GM12875 (cell line): ENCODE measurements around the gene ZAR1L.

Experiments
- H3K4me3 ChIP-seq: one replicate; pipeline ENCODE4 v1.5.1; 2011; ENCODE audit warnings: low read depth, low read length, control low read depth
- TF ChIP-seq, protein P1 (sequence below): IDR thresholded peaks from 2 replicates; pipeline ENCODE4 v1.5.1; 2011; ENCODE audit warnings: low read depth, mild to moderate bottlenecking, control low read depth, inconsistent platforms, low read length, moderate library complexity, borderline replicate concordance; ENCODE audit not compliant: insufficient read depth

ZAR1L gene

DNA sequence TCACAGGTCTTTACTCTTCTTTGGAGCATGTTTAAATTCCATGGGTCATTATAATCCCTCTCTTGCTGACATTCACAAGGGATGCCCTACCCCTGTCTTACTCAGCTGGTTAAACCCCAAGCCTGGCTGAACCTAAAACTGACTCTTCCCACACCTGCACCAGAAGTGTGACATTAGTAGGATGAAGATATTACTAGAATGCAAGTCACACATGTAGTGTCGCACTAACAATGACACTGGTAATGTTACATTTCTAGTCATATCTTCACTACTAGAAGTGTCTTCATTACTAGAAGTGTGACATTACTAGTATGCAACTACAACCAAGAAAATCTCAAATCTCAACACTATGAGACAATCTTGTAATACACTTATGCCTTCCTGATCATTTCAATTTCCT is 14.2 kb downstream of the ZAR1L start:
- TF ChIP-seq, protein P1, sequence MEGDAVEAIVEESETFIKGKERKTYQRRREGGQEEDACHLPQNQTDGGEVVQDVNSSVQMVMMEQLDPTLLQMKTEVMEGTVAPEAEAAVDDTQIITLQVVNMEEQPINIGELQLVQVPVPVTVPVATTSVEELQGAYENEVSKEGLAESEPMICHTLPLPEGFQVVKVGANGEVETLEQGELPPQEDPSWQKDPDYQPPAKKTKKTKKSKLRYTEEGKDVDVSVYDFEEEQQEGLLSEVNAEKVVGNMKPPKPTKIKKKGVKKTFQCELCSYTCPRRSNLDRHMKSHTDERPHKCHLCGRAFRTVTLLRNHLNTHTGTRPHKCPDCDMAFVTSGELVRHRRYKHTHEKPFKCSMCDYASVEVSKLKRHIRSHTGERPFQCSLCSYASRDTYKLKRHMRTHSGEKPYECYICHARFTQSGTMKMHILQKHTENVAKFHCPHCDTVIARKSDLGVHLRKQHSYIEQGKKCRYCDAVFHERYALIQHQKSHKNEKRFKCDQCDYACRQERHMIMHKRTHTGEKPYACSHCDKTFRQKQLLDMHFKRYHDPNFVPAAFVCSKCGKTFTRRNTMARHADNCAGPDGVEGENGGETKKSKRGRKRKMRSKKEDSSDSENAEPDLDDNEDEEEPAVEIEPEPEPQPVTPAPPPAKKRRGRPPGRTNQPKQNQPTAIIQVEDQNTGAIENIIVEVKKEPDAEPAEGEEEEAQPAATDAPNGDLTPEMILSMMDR, result no peak
- H3K4me3 ChIP-seq, result no peak overlapping the region

DNA sequence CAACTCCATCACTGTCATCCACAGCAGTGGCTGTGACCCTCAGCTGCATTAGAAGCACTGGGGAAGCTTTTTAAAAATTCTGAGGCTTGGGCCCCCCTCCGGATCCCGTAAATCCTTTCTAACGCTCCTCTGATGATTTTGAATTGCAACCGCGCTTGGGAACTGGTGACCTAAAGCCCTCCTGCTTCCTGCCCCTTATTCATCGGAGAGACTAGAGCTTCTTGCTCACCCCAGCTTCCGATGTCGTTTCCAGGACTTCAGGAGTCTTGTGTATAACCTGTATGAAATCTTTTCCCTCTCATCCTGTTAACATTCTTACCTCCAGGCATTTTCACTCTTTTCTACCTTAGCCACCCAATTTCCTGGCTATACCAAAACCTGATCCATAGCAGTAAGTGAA is 14.8 kb downstream of the ZAR1L start:
- TF ChIP-seq, protein P1, result no peak
- no peak overlapping the region for H3K4me3 ChIP-seq

DNA sequence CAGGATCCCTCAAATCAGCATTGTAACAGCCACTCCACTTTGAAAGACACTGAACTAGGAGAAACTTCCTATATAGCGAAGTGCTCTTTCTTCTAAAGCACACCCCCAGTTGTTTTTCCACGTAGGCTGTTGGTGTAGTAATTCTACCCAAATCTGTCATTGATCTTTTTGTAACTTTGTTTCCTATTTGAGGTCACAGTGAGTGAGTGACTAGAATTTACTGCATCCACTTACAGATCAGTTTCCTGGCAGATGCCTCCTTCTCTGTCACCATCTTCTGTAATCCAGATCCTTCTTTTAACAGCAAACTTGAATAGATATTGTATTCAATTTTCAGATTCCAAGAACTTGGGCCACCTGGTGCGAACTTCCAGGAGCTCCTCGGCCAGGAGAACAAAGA is 15.3 kb downstream of the ZAR1L start:
- TF ChIP-seq, protein P1, result no peak

DNA sequence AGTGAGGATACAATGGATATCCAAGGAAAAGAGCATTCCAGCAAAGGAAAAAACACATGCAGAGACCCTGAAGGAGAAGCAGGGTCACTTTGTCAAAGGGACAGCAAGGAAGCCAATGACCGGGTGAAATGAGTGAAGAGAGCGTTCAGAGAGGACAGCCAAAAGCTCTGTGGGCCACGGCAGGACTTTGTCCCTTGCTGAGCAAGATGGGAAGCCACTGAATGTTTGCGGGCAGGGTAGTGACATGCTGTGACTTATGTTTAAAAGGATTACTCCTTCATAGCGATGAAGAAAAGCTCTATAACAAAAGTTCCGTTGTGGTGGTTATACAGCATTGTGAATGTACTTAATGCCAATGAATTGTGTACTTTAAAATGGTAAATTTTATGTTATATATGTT is 16.5 kb downstream of the ZAR1L start:
- TF ChIP-seq, protein P1, result no peak

More for the DNA sequence above, 15.3 kb downstream of the ZAR1L start:
- H3K4me3 ChIP-seq, result no peak overlapping the region

DNA sequence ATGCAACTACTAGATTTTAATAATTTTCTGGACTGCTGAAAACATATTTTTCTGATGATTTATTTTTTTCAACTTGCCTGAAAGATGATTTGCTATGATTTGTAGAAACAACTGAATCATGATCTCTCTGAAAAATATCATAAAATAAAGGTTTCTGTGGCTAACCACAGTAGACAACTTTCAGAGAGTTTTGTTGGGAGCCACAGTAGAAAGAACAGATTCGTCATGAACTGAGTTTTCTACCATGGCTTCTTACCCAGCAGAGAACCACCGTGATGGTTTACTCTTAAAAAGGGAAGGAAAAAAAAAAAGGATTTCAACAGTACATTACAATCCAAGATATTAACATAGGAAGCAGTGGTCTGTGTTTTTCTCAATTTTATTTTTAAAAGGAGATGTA is 18.0 kb downstream of the ZAR1L start:
- TF ChIP-seq, protein P1, result no peak
- no peak overlapping the region for H3K4me3 ChIP-seq

More for the DNA sequence above, 16.5 kb downstream of the ZAR1L start:
- H3K4me3 ChIP-seq, result no peak overlapping the region

DNA sequence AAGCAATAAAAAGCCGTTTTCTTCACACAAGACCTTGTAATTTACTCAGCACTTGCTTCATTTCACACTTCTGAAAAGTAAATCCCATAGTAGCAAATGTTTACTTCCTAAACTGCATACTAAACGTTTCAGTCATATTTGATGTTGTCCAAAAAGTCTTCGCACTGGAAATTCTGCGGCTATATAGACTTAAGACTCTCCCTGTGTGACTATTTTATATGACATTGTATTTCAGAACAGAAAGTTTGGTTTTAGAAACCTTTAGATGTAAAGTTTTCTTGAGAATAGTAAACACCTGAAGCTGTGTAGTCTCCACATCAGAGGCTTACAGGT is 29.6 kb downstream of the ZAR1L start:
- H3K4me3 ChIP-seq, result no peak overlapping the region
- TF ChIP-seq, protein P1, result no peak

DNA sequence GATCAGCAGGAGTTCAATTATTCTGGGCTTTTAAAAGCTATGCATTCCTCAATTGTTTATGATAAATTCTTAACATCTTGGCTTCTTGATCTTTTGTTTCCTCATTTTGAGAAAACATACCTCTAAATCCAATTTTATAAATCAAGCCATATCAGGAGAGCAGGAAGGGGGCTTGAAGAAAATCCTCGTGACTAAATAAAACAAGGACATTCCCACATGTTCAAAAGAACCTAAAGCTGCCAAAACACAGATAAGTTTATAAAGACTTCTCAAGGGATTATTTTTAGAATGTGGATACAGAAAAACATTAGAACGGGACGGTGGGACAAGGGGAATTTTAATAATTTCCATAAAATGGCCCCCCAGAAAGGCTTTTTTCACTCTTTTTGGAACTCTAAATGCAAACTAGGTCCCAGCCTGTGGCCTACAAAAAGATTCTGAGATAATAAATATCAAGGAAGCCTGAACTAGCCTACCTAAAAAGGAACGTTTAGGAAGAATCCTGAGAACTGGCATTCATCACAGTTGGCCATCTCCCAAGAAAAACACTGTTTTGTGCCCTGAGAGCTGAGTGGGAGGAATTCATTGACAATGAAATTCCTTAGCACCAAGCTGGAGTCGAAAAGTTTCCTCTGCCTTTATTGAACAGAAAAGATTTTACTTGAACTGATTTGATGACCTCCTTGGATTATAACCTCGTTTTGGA is 30.1 kb downstream of the ZAR1L start:
- TF ChIP-seq, protein P1, result no peak
- H3K4me3 ChIP-seq, result no peak overlapping the region
